ENCODE data around the gene UBE2H.

DNA sequence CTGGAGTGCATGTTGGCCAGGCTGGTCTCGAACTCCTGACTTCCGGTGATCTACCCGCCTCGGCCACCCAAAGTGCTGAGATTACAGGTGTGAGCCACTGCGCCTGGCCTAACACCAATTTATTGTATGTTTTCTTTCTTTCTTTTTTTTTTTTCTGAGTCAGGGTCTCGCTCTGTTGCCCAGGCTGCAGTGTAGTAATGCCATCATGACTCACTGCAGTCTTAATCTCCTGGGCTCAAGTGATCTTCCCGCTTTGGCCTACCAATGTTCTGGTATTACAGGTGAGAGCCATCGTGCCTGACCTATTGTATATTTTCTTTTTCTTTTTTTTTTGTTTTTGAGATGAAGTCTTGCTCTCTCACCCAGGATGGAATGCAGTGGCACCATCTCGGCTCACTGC, 33.8 kb upstream of the UBE2H start:
- TF ChIP-seq YY1 (IDR thresholded peaks at IDR 0.05; ENCODE audit: insufficient read depth, insufficient read length): no peak
- no peak for TF ChIP-seq ZNF274 (IDR thresholded peaks at IDR 0.05; ENCODE audit: low read depth, low read length)
- no peak for TF ChIP-seq SUZ12 (IDR thresholded peaks at IDR 0.05; ENCODE audit: extremely low read depth, insufficient read depth, insufficient read length)

All from NT2/D1 (cell line).